SK-N-SH treated with all-trans-retinoic acid at 6 μM for 48 hours (cell line): ENCODE results near the gene MAGED4B.
"Not testable (repeated sequence)": the region's sequence is repeated elsewhere in the genome, so short reads cannot be mapped to it uniquely, and the experiment has no call there.

Experiments
- ARNTL ChIP-seq: fragments of 450-650 bp; formaldehyde crosslinking; IDR thresholded peaks from 2 replicates; pipeline ENCODE4 v1.5.0; 2020; ENCODE audit warnings: low read depth, mild to moderate bottlenecking, moderate library complexity, borderline replicate concordance
- ISL1 ChIP-seq: fragments of 250-450 bp; sonication (Bioruptor Pico); IDR thresholded peaks from 2 replicates; pipeline ENCODE4 v2.1.2; 2022; ENCODE audit warnings: mild to moderate bottlenecking, moderate library complexity
- PPARA ChIP-seq: fragments of 250-450 bp; sonication (Bioruptor Pico); IDR thresholded peaks from 2 replicates; pipeline ENCODE4 v1.5.0; 2020; ENCODE audit warnings: mild to moderate bottlenecking, borderline replicate concordance
- TCF4 ChIP-seq: fragments of 250-450 bp; sonication (Bioruptor Pico); IDR thresholded peaks from 2 replicates; pipeline ENCODE4 v1.8.0; 2021; ENCODE audit warnings: mild to moderate bottlenecking, moderate library complexity, borderline replicate concordance
- ZNF70 ChIP-seq: fragments of 450-650 bp; formaldehyde crosslinking; IDR thresholded peaks from 2 replicates; pipeline ENCODE4 v1.5.0; 2020; ENCODE audit warnings: mild to moderate bottlenecking, moderate library complexity
- TF ChIP-seq, protein P1 (sequence below): fragments of 250-450 bp; sonication (Bioruptor Pico); IDR thresholded peaks from 2 replicates; pipeline ENCODE4 v1.5.0; 2020; ENCODE audit warnings: mild to moderate bottlenecking, moderate library complexity
- TF ChIP-seq, protein P2 (sequence below): fragments of 250-450 bp; sonication (Bioruptor Pico); IDR thresholded peaks from 2 replicates; pipeline ENCODE4 v1.8.0; 2020; ENCODE audit warnings: mild to moderate bottlenecking, moderate library complexity, borderline replicate concordance

DNA sequence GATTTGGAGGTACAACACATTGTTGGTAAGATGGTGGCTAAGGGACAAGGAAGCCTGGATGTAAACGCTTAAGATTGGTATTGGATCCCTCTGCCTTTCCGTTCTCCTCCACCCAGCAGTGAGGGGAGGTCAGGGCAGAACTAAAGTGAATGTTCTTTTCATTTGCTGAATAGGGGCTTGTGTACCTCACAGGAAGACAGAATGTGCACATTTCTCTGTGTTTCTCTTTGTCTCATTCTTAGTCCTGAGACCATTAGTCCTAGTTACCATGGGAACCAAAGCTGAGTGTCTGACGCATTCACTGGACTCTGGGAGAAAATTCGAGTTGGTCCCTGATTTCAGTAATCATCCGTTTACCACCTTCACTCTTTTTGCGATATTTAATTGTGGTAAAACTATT is 26.7 kb downstream of the MAGED4B start:
- TF ChIP-seq, protein P1, sequence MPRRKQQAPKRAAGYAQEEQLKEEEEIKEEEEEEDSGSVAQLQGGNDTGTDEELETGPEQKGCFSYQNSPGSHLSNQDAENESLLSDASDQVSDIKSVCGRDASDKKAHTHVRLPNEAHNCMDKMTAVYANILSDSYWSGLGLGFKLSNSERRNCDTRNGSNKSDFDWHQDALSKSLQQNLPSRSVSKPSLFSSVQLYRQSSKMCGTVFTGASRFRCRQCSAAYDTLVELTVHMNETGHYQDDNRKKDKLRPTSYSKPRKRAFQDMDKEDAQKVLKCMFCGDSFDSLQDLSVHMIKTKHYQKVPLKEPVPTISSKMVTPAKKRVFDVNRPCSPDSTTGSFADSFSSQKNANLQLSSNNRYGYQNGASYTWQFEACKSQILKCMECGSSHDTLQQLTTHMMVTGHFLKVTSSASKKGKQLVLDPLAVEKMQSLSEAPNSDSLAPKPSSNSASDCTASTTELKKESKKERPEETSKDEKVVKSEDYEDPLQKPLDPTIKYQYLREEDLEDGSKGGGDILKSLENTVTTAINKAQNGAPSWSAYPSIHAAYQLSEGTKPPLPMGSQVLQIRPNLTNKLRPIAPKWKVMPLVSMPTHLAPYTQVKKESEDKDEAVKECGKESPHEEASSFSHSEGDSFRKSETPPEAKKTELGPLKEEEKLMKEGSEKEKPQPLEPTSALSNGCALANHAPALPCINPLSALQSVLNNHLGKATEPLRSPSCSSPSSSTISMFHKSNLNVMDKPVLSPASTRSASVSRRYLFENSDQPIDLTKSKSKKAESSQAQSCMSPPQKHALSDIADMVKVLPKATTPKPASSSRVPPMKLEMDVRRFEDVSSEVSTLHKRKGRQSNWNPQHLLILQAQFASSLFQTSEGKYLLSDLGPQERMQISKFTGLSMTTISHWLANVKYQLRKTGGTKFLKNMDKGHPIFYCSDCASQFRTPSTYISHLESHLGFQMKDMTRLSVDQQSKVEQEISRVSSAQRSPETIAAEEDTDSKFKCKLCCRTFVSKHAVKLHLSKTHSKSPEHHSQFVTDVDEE (CRISPR knock-in tag): not testable (repeated sequence)
- TF ChIP-seq TCF4, ARNTL, PPARA, ISL1, ZNF70 (CRISPR knock-in tag): not testable (repeated sequence)
- TF ChIP-seq, protein P2, sequence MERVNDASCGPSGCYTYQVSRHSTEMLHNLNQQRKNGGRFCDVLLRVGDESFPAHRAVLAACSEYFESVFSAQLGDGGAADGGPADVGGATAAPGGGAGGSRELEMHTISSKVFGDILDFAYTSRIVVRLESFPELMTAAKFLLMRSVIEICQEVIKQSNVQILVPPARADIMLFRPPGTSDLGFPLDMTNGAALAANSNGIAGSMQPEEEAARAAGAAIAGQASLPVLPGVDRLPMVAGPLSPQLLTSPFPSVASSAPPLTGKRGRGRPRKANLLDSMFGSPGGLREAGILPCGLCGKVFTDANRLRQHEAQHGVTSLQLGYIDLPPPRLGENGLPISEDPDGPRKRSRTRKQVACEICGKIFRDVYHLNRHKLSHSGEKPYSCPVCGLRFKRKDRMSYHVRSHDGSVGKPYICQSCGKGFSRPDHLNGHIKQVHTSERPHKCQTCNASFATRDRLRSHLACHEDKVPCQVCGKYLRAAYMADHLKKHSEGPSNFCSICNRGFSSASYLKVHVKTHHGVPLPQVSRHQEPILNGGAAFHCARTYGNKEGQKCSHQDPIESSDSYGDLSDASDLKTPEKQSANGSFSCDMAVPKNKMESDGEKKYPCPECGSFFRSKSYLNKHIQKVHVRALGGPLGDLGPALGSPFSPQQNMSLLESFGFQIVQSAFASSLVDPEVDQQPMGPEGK (CRISPR knock-in tag): not testable (repeated sequence)
